Mononuclear cell (primary cell): ENCODE results near the gene MSMB. TPM values are rescaled to one million over a fixed set of nuclear protein-coding genes. Genes with fewer than 3 reads are reported as not detected.
"Not testable (repeated sequence)": the region's sequence is repeated elsewhere in the genome, so short reads cannot be mapped to it uniquely, and the experiment has no call there.

ENCODE experiments used
- H3K27me3 ChIP-seq: 2 replicates; pipeline ENCODE4 v1.6.0; 2011; ENCODE audit warnings: low read length, control low read depth; ENCODE audit not compliant: insufficient read depth
- H3K4me1 ChIP-seq: 2 replicates; pipeline ENCODE4 v1.5.1; 2011; ENCODE audit warnings: mild to moderate bottlenecking, low read length, control low read depth; ENCODE audit not compliant: insufficient read depth
- H3K4me3 ChIP-seq: 2 replicates; pipeline ENCODE4 v1.5.1; 2011; ENCODE audit warnings: mild to moderate bottlenecking, low read length, moderate library complexity
- H3K9me3 ChIP-seq: 2 replicates; pipeline ENCODE4 v1.5.1; 2011; ENCODE audit warnings: low read depth, mild to moderate bottlenecking, control low read depth, low read length
- total RNA-seq: library from RNA; depleted of rRNA; stranded (reverse); fragments of >200 nt; gene quantifications from one replicate; pipeline ENCODE4 v1.2.3, GENCODE V29; 2012

MSMB gene
- total RNA-seq, 1 donor = not detected

GRCh38 chr10:45983538-45984186 lies 62.4 kb downstream of the MSMB start:
- not testable (repeated sequence) for H3K9me3 ChIP-seq, H3K4me1 ChIP-seq, H3K4me3 ChIP-seq, H3K27me3 ChIP-seq

Other genes with a start within 250 kb of the MSMB start
- gene AGAP4, start 198.8 kb downstream of the MSMB start, total RNA-seq = 4.2 TPM
- gene TIMM23, start 73.8 kb downstream of the MSMB start, total RNA-seq = 39.8 TPM
- 265 TPM for gene NCOA4, start 15.6 kb downstream of the MSMB start, total RNA-seq
- not detected for gene ANTXRL, start 240.7 kb upstream of the MSMB start, total RNA-seq